HL-60/S4 treated with phorbol 12-myristate 13-acetate at 8.2 ng/mL for 4 days and 3 days (cell line): Measurements from ENCODE around the gene ADCY3.

Experiments
- in situ Hi-C: fragments of 300-500 bp; cut with MboI; formaldehyde crosslinking; loops from 2 replicates; pipeline ENCODE4 v1.15.0; 2022; ENCODE audit warnings: low sequenced_read_pairs

The ADCY3 gene

GRCh38 chr2:24908461-24908901 is 11.6 kb downstream of the ADCY3 start:
- in situ Hi-C loops = no loop called here

- in situ Hi-C loops = no loop called here
Observed at GRCh38 chr2:24907116-24907515, 12.9 kb downstream of the ADCY3 start.

DNA sequence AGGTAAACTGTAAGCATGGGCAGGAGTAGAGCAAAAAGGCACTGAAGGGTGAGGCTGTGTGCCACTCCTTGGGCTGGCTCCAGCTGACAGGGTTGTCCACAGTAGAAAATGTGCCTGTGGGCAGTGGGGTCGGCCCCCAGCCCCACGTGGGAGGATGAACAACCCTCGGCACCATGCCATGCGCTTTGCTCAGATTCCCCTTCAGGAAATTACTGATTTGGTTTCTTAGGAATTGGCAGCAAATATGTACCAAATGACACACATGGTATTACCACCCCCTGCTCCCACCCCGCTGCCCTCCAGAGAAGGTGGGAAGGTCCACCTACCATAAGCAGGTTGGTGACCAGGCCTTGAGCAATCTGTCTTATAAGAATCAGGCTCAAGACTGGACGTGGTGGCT is 13.6 kb downstream of the ADCY3 start:
- in situ Hi-C loops = no loop called here

DNA sequence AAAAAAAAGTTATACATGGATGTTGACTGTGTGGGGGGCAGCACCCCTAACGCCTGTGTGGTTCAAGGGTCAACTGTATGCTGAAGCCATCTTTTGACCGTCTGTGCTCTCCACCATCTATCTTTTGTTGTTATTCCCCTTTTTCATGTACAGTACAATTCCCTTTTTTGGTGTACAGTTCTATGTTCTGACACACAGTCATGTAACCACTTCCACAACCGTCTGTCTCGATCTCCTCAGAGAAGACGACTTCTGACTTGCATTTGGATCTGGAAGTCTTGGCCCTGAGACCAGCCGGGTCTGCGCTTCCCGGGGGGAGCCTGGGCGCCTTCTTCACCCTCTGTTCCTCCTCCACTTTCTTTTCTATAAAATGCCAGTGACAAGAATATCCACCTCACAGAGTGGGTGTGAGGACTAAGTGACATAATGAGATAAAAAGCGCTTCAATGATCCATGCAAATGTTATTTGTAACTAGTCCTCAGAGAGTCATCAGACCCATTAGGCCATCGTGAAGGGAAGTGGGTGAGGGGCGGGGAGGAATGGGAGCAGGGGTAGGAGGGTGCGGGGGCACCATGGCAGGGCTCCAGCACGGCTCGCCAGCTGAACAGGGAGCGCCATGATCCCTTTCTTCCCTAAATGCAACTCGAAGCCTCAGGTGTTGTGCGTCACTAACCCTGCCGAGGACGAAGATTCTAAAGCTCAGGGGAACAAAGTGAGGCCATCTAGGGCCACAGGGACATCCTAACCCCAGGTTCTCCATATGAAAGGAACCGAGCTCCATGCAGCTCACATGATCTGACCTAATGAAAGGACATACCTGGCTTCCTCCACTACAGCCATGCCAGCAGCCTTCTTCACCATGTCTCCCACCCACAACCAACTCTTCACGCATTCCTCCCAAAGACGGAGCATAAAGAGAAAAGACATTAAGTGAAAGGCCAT is 16.6 kb downstream of the ADCY3 start:
- in situ Hi-C loops = no loop called here

GRCh38 chr2:24899361-24899910 is 20.6 kb downstream of the ADCY3 start:
- in situ Hi-C loops = no loop called here

DNA sequence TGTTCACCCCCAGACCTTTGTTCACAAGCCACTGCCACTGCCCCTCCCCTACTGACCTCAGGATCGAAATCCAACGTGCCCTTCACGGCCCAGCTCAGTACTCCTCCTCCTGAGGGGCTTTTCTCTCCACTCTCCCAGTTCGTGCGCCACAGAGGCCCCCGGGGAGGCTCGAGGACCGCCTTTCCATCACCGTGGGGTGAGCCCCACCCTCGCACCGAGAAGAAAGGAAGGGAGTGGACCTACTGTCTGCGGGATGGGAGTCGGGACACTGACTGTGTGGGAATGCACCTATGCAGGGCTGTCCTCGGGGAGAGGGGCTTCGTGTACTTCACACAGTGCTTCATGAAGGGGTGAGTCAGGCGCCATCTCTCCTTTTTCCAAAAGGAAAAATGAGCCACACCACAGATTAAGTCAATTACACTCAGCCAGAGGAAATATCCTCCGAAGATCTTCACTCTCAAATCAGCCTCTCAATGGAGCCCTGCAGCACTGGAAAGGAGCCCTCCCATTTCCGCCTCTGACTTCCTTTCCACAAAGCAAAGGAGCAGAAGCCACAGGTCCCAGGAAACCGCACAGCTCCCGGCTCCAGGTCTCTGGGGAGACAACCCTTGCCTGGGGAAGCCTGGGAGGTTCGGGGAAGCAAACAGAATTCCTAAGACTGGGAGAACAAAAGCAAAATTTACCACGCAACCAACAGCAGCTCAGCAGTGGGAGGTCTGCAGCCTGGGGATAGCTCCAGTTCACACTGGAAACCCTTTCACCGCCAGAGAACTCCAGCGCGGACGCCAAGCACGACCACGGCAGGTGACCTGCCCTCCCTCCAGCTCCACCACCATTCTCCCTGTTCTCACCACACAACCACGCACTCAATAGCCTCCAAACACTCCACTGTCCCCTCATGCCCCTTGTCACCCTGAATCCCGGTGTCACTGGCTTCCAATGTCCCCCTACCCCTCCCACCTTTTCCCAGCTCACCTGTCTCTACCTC is 21.6 kb downstream of the ADCY3 start:
- in situ Hi-C loops = no loop called here

DNA sequence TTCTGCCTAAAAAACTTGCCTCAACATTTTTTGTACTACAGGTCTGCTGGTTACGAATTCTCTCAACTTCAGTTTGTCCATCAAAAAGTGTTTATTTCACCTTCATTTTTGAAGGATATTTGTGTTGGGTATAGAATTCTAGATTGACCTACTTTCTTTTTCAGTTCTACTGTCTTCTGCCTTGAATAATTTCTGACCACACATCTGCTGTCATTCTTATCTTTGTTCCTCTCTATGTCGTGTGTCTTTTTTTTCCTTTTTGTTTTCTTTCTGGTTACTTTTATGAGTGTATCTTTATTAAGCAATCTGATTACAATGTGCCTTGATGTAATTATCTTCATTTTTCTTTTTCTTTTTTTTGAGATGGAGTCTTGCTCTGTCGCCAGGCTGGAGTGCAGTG is 25.3 kb downstream of the ADCY3 start:
- in situ Hi-C loops = no loop called here

DNA sequence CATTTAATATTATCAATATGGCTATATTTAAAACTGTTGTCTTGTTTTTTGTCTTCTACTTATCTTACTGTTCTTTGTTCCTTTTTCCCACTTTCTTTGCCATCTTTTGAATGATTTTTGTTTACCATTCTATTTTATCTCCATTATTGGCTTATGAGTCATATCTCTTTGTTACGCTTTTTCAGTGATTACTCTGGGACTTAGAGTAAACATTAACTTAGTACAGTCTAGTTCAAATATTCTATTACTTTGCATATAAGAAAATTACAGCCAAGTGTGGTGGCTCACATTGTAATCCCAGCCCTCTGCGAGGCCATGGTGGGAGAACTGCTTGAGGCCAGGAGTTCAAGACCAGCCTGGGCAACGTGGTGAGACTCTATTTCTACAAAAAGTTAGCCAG is 26.1 kb downstream of the ADCY3 start:
- in situ Hi-C loops = no loop called here

DNA sequence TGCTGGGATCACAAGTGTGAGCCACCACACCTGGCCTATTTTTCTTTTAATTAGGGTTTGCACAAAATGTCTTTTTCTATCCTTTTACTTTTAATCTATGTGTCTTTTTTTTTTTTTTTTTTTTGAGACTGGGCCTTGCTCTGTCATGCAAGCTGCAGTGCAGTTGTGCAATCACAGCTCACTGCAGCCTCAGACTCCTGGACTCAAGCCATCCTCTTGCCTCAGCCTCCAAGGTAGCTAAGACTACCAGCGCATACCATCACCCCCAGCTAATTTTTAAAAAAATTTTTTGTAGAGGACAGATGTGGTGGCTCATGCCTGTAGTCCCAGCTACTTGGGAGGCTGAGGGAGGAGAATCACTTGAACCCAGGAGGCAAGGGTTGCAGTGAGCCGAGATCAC is 27.1 kb downstream of the ADCY3 start:
- in situ Hi-C loops = no loop called here

GRCh38 chr2:24891201-24891600 is 28.8 kb downstream of the ADCY3 start:
- in situ Hi-C loops = no loop called here

GRCh38 chr2:24889221-24889620 is 30.8 kb downstream of the ADCY3 start:
- in situ Hi-C loops = no loop called here

GRCh38 chr2:24888177-24888576 is 31.9 kb downstream of the ADCY3 start:
- in situ Hi-C loops = no loop called here

- in situ Hi-C loops = no loop called here
Observed at GRCh38 chr2:24887307-24887874, 32.6 kb downstream of the ADCY3 start.

DNA sequence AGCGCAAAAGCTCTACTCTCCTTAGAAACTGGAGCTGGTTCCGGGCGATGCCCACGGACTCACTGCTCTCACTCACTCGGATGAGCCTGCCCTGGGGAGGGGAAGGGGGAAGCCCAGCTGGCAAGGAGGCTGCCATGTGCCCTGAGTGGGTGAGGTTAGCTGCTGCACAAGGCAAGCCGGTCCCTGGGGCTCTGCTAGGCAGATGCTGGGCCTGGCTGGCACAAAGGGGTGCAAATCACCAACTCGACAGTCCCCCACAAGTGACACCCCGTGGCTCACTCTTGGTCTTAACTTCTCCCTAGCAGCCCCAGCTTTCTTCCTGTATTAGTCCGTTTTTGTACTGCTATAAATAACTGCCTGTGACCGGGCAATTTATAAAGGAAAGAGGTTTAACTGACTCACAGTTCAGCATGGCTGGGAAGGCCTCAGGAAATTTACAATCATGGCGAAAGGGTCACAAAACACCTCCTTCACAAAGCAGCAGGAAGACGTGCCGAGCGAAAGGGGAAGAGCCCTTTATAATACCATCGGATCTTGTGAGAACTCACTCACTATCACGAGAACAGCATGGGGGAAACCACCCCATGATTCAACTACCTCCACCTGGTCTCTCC is 33.2 kb downstream of the ADCY3 start:
- in situ Hi-C loops = no loop called here

DNA sequence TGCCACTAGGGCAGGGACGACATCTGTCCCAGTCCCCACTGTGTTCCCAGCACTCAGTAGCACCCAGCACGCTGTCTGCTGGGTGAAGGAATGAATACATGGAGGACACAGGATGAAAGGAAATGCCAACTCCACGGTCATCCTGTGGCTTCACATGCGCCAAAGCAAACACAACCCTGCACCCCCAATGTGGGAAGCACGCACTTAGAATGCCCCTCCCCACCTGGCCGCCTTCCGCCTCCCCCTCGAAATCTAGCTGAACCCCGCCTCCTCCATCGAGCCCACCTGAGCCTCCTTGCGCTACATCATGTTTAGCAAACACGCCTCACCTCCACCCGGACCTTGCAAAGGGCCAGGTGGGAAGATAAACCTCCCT is 33.9 kb downstream of the ADCY3 start:
- in situ Hi-C loops = no loop called here

DNA sequence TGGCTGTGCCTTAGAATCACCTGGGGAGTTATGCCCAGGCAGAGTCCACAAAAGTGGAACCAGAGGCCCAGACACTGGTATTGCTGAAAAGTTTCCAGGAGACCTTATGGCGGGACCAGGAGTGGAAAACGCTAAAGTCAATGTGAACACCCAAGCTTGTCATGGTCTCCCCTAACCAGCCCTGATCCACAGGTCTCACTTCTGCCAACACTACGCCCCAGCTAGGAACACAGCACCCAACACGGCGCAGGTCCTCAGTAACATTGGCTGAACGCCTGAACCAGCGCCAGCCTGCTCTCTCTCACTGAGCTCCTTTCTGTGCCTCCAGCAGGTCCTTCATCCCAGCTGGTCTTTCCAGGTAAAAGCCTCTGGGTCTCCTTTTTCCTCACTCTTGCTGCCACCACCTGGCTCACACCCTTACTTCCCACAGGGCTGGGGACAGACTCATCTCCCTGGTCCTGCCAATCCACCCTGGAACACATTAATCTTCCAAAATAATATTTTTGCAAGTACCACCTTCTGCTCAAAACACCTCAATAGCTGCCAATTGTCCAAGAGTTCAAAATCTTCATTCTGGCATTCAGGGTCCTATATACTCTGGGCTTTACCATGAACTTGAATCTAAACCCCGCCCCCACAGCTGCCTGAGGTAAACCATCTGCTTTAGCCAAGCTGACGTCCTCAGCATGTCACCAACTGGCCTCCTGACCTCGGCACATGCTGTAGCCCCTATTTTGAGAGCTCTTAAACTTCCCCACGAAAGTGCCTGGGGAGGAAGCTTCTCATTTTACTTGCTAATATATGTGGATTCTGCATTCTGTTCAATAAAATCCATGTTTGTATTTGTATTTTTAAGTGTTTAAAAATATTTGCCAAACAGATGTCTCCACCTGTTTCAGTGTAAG is 34.6 kb downstream of the ADCY3 start:
- in situ Hi-C loops = no loop called here

DNA sequence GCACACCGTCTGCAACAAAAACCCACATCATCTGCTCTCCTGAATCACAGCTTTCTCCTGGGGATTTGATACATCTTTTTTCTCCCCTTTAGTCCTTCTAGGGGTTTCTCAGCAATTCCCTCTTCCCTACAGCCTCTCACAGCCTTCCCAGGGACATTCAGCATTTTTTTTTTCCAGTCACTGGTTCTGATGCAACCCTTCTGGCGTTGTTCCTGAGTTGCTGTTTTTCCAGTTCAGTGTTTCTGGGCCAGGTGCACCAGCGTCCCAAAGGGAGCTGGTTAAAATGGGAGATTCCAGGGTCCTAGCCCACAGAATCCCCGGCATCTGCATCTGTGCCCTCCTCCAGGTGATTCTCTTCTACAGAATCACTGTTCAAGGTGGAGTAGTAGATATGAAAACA is 36.1 kb downstream of the ADCY3 start:
- in situ Hi-C loops = no loop called here

DNA sequence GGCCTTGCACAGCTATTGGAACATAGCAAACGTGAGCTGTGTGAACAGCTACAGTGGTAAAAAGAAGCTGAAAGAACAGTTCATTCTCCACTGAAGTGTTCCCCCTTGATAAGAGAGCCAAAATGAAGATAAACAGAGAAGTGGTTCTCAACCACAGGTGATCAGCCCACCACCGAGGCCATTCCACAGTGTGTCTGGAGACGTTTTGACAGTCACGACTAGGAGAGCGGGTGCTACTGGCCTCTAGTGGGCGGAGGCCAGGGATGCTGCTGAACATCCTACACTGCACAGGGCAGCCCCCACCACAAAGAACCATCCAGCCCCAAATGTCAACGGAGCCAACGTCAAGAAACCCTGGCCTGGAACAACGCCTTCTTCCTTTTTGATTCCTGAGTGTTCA is 38.4 kb downstream of the ADCY3 start:
- in situ Hi-C loops = no loop called here

DNA sequence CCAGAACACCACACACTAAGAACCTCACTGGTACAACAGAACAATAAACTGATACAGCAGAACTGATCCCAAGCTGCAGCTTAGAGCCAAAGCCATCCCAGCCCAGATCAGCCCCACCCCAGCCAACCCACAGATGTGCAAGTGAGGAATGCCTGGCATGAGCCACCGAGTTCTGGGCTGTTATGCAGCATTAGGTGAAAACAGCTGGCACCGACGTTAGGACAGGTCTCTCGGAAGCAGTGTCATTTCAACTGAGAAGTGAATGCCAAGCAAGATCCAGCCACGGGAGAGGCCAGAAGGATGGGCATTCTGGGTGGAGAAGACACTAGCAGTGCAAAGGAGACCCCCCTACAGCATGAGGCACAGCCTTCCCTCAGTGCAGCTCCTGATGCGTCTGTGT is 38.9 kb downstream of the ADCY3 start:
- in situ Hi-C loops = no loop called here

GRCh38 chr2:24878341-24878740 is 41.7 kb downstream of the ADCY3 start:
- in situ Hi-C loops = no loop called here
